ENCODE measurements around the gene SLC30A1.
A peak's percentile ranks its signal among the peaks of the same experiment; 100 is the strongest.
"Not testable (repeated sequence)": the region's sequence is repeated elsewhere in the genome, so short reads cannot be mapped to it uniquely, and the experiment has no call there.

Gene SLC30A1, protein sequence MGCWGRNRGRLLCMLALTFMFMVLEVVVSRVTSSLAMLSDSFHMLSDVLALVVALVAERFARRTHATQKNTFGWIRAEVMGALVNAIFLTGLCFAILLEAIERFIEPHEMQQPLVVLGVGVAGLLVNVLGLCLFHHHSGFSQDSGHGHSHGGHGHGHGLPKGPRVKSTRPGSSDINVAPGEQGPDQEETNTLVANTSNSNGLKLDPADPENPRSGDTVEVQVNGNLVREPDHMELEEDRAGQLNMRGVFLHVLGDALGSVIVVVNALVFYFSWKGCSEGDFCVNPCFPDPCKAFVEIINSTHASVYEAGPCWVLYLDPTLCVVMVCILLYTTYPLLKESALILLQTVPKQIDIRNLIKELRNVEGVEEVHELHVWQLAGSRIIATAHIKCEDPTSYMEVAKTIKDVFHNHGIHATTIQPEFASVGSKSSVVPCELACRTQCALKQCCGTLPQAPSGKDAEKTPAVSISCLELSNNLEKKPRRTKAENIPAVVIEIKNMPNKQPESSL

DNA sequence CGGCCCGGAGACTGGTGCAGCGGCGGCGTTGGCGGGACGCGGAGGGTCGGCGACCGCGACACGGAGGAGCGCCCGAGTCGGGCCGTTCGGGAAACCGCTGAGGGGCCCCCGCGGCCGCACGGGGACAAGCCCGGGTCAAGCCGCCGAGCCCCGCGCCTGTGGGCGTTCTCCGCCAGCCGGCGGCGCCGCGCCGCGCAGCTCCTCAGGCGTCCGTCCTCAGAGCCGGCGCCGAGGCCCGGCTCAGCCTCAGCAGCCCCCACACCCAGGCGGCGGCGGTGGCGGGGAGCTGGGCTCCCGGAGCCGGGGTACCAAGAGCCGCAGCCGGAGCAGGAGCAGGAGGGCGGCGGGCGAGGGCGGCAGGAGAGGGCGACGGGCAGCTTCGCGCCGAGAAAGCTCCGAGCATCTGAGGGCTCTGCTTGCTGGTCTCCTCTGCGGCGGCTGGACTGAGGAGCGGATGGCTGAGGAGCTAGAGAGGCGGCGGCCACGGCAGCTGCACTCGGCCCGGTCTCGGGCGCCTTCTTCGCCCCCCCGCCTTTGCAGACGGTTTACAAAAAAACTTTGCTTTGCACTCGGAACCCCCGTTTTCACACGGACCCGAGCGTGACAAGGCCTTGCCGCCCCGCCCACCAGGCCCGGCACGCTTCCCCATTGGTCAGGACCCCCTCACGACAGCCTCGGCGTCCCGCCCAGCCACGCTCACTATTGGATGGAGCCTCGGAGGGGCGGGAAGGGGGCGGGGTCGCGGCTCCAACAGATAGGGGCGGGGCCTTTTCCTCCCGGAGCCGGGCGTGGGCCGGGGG is at the start of gene SLC30A1:
SLC30A1 (minus strand) TSS at position 522 of the 800 bp plus-strand sequence. CDS start 549 bp downstream, outside the sequence.
- Mint-ChIP-seq H3K4me1 (ENCODE audit: low read depth) (peaks cover 49% of the 10 kb centered on the region), H3K9me3 (no peaks in the 10 kb centered on the region), H3K36me3 (ENCODE audit: low read depth) (peaks cover 17% of the 10 kb centered on the region), H3K27ac (peak within 1 kb of the TSS; percentile 88), H3K4me3 (peak within 1 kb of the TSS; percentile 94), H3K27me3 (no peaks in the 10 kb centered on the region)

GRCh38 chr1:211628417-211628816 is 49.5 kb upstream of the SLC30A1 start:
- no peak overlapping the region for H3K27ac Mint-ChIP-seq
- no peaks in the 10 kb centered on the region for H3K36me3 Mint-ChIP-seq (ENCODE audit: low read depth)
- H3K27me3 Mint-ChIP-seq, result no peaks in the 10 kb centered on the region
- peaks cover 3% of the 10 kb centered on the region for H3K4me1 Mint-ChIP-seq (ENCODE audit: low read depth)
- no peak overlapping the region for H3K4me3 Mint-ChIP-seq
- H3K9me3 Mint-ChIP-seq, result no peaks in the 10 kb centered on the region

DNA sequence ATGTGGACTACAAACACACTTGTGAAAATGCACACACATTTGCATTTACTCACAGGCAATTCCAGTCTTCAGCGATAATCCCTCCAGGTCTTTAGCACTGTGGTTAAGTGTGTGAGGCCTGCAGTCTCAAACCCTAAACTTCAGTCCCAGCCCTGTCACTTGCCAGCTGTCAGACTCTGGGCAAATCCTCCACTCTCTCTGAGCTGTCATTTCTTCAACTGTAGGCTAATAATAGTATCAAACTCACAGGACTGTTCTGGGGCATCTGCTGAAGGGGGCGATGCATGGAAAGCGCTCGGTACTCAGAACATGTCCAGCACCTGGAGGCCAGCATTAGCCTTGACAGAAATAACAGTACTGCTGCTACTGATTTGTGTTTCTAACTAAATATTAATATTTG is 48.3 kb upstream of the SLC30A1 start:
- Mint-ChIP-seq H3K4me1 (ENCODE audit: low read depth) (no peaks in the 10 kb centered on the region), H3K27ac (no peak overlapping the region), H3K9me3 (no peaks in the 10 kb centered on the region), H3K4me3 (no peak overlapping the region), H3K27me3 (no peaks in the 10 kb centered on the region), H3K36me3 (ENCODE audit: low read depth) (no peaks in the 10 kb centered on the region)

- not testable (repeated sequence) for H3K4me3 Mint-ChIP-seq; H3K27ac Mint-ChIP-seq; H3K36me3 Mint-ChIP-seq (ENCODE audit: low read depth); H3K4me1 Mint-ChIP-seq (ENCODE audit: low read depth); H3K9me3 Mint-ChIP-seq; H3K27me3 Mint-ChIP-seq
Measured at GRCh38 chr1:211625866-211626265, 46.9 kb upstream of the SLC30A1 start.

- Mint-ChIP-seq H3K4me3 (no peak overlapping the region), H3K4me1 (ENCODE audit: low read depth) (no peaks in the 10 kb centered on the region), H3K36me3 (ENCODE audit: low read depth) (no peaks in the 10 kb centered on the region), H3K9me3 (no peaks in the 10 kb centered on the region), H3K27ac (no peak overlapping the region), H3K27me3 (no peaks in the 10 kb centered on the region)
Measured at GRCh38 chr1:211625040-211625439, 46.1 kb upstream of the SLC30A1 start.

- Mint-ChIP-seq H3K9me3 (no peaks in the 10 kb centered on the region), H3K27me3 (no peaks in the 10 kb centered on the region), H3K4me3 (no peak overlapping the region), H3K4me1 (ENCODE audit: low read depth) (no peaks in the 10 kb centered on the region), H3K27ac (no peak overlapping the region), H3K36me3 (ENCODE audit: low read depth) (no peaks in the 10 kb centered on the region)
Measured at GRCh38 chr1:211623515-211623914, 44.6 kb upstream of the SLC30A1 start.

GRCh38 chr1:211621447-211622198 is 42.7 kb upstream of the SLC30A1 start:
- H3K27me3 Mint-ChIP-seq, result no peaks in the 10 kb centered on the region
- H3K36me3 Mint-ChIP-seq (ENCODE audit: low read depth), result no peaks in the 10 kb centered on the region
- no peak overlapping the region for H3K27ac Mint-ChIP-seq
- no peaks in the 10 kb centered on the region for H3K4me1 Mint-ChIP-seq (ENCODE audit: low read depth)
- H3K9me3 Mint-ChIP-seq, result no peaks in the 10 kb centered on the region
- H3K4me3 Mint-ChIP-seq, result no peak overlapping the region

DNA sequence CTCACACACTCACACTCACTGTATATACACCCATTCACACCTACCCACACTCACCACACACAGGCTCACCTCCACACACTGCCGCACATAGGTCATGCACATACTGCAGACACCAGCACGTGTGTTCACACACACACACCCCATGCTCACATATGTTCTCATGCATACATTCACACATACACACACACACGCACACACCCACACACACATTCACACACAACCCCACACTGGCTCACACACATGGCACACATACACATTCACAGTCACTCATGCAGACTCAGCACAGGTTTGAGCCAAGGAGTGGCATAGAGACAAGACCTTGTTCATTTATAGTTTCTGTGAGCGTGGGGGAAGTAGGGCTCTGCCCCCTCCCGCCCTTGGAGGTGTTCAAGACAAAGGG is 41.1 kb upstream of the SLC30A1 start:
- H3K36me3 Mint-ChIP-seq (ENCODE audit: low read depth), result no peaks in the 10 kb centered on the region
- no peaks in the 10 kb centered on the region for H3K27me3 Mint-ChIP-seq
- no peaks in the 10 kb centered on the region for H3K9me3 Mint-ChIP-seq
- H3K4me3 Mint-ChIP-seq, result no peak overlapping the region
- no peak overlapping the region for H3K27ac Mint-ChIP-seq
- no peaks in the 10 kb centered on the region for H3K4me1 Mint-ChIP-seq (ENCODE audit: low read depth)

GRCh38 chr1:211619033-211619996 is 40.4 kb upstream of the SLC30A1 start:
- Mint-ChIP-seq H3K27ac (no peak overlapping the region), H3K4me3 (no peak overlapping the region)

GRCh38 chr1:211616965-211617297 is 38.0 kb upstream of the SLC30A1 start:
- Mint-ChIP-seq H3K27ac (no peak overlapping the region), H3K4me1 (ENCODE audit: low read depth) (no peaks in the 10 kb centered on the region), H3K4me3 (no peak overlapping the region), H3K27me3 (no peaks in the 10 kb centered on the region), H3K36me3 (ENCODE audit: low read depth) (no peaks in the 10 kb centered on the region), H3K9me3 (no peaks in the 10 kb centered on the region)

More at GRCh38 chr1:211619033-211619996, 40.4 kb upstream of the SLC30A1 start:
- Mint-ChIP-seq H3K4me1 (ENCODE audit: low read depth) (no peaks in the 10 kb centered on the region), H3K27me3 (no peaks in the 10 kb centered on the region), H3K9me3 (no peaks in the 10 kb centered on the region), H3K36me3 (ENCODE audit: low read depth) (no peaks in the 10 kb centered on the region)

- Mint-ChIP-seq H3K9me3 (no peaks in the 10 kb centered on the region), H3K27ac (no peak overlapping the region), H3K4me1 (ENCODE audit: low read depth) (no peaks in the 10 kb centered on the region), H3K36me3 (ENCODE audit: low read depth) (no peaks in the 10 kb centered on the region), H3K27me3 (no peaks in the 10 kb centered on the region), H3K4me3 (no peak overlapping the region)
Measured at GRCh38 chr1:211616231-211616964, 37.4 kb upstream of the SLC30A1 start.

DNA sequence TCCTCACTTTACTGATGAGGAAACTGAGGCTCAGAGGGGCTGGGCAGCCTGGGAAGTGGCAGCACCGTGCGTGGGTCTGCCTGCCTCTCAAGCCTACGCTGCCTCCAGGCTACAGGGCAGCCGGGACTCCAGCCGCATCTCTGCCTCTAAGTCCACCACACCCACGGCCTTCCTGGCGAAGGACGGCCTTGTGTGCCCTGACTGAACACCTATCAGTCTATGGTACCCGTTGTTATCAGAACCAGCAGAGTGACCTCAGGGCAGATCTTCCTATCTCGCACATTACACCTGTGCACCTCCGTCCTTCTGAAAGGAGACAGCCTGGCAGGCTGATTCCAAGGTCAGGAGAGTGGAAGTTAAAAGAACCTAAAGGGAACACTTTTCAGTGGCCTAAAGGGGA is 35.7 kb upstream of the SLC30A1 start:
- Mint-ChIP-seq H3K27me3 (no peaks in the 10 kb centered on the region), H3K36me3 (ENCODE audit: low read depth) (no peaks in the 10 kb centered on the region), H3K4me1 (ENCODE audit: low read depth) (no peaks in the 10 kb centered on the region), H3K9me3 (no peaks in the 10 kb centered on the region), H3K27ac (no peak overlapping the region), H3K4me3 (no peak overlapping the region)

- Mint-ChIP-seq H3K9me3 (no peaks in the 10 kb centered on the region), H3K4me3 (no peak overlapping the region), H3K36me3 (ENCODE audit: low read depth) (no peaks in the 10 kb centered on the region), H3K27me3 (no peaks in the 10 kb centered on the region), H3K4me1 (ENCODE audit: low read depth) (no peaks in the 10 kb centered on the region), H3K27ac (no peak overlapping the region)
Measured at GRCh38 chr1:211613951-211614350, 35.0 kb upstream of the SLC30A1 start.
